NT2/D1 (cell line): ENCODE measurements around the gene GLB1L.
"Not testable (repeated sequence)": the region's sequence is repeated elsewhere in the genome, so short reads cannot be mapped to it uniquely, and the experiment has no call there.

Experiments used
- YY1 ChIP-seq: IDR thresholded peaks from 2 replicates; pipeline ENCODE4 v1.6.1; 2011; ENCODE audit not compliant: insufficient read length, insufficient read depth
- ZNF274 ChIP-seq: IDR thresholded peaks from 2 replicates; pipeline ENCODE4 v1.6.1; 2011; ENCODE audit warnings: mild to moderate bottlenecking, low read depth, low read length

DNA sequence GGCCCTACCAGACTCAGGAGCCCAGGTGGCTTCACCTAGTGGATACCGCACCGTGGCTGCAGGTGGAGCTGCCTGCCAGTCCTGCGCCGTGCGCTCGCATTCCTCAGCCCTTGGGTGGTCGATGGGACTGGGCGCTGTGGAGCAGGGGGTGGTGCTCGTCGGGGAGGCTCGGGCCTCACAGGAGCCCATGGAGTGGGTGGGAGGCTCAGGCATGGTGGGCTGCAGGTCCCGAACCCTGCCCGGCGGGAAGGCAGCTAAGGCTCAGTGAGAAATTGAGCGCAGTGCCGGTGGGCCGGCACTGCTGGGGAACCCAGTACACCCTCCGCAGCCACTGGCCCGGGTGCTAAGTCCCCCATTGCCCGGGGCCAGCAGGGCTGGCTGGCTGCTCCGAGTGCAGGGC lies 43.9 kb downstream of the GLB1L start:
- not testable (repeated sequence) for TF ChIP-seq ZNF274, YY1
